Choroid plexus epithelial cell (primary cell): ENCODE data around the gene CD83.
A peak's percentile ranks its signal among the peaks of the same experiment; 100 is the strongest.

Experiments
- DNase-seq: peaks from one replicate; pipeline ENCODE4 v3.0.0-alpha.2; 2010; ENCODE audit warnings: low read depth
- H3K4me3 ChIP-seq: 2 replicates; pipeline ENCODE4 v1.5.1; 2011; ENCODE audit warnings: low read depth, mild to moderate bottlenecking, control low read depth, low read length, moderate library complexity
- TF ChIP-seq, protein P1 (sequence below): conservative IDR thresholded peaks from 2 replicates; pipeline ENCODE4 v1.5.1; 2011; ENCODE audit warnings: low read depth, mild to moderate bottlenecking, control low read depth, inconsistent platforms, low read length, moderate library complexity

Gene CD83

GRCh38 chr6:14123386-14124111 is 6.0 kb downstream of the CD83 start:
- DNase-seq: no peak
- H3K4me3 ChIP-seq: no peak overlapping the region
- TF ChIP-seq, protein P1, sequence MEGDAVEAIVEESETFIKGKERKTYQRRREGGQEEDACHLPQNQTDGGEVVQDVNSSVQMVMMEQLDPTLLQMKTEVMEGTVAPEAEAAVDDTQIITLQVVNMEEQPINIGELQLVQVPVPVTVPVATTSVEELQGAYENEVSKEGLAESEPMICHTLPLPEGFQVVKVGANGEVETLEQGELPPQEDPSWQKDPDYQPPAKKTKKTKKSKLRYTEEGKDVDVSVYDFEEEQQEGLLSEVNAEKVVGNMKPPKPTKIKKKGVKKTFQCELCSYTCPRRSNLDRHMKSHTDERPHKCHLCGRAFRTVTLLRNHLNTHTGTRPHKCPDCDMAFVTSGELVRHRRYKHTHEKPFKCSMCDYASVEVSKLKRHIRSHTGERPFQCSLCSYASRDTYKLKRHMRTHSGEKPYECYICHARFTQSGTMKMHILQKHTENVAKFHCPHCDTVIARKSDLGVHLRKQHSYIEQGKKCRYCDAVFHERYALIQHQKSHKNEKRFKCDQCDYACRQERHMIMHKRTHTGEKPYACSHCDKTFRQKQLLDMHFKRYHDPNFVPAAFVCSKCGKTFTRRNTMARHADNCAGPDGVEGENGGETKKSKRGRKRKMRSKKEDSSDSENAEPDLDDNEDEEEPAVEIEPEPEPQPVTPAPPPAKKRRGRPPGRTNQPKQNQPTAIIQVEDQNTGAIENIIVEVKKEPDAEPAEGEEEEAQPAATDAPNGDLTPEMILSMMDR: no peak

GRCh38 chr6:14125346-14125745 is 7.8 kb downstream of the CD83 start:
- DNase-seq: no peak
- H3K4me3 ChIP-seq: no peak overlapping the region
- TF ChIP-seq, protein P1: no peak

DNA sequence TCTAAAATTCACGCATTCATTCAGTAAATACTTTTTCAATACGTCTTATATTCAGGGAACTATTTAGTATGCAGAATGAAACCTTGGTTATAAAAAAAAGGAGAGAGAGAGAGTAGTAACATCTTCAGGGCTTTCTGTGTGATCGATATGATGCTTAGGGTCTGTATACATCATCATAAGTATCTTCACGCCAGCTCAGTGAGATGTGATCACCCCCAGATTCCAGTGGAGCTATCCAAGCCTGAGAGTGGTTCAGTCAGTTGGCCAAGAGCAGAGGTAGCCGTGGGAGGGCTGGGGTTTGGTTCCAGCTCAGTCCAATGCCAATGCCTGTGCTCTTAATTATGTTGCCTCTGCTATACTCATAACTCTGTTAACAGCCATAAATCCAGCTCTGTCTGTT is 8.6 kb downstream of the CD83 start:
- TF ChIP-seq, protein P1: no peak
- H3K4me3 ChIP-seq: no peak overlapping the region
- DNase-seq: no peak

- H3K4me3 ChIP-seq: no peak overlapping the region
- TF ChIP-seq, protein P1: no peak
- DNase-seq: no peak
These were observed 10.0 kb downstream of the CD83 start for GRCh38 chr6:14127611-14128010.

GRCh38 chr6:14128012-14128411 is 10.4 kb downstream of the CD83 start:
- no peak for DNase-seq
- no peak overlapping the region for H3K4me3 ChIP-seq
- TF ChIP-seq, protein P1: no peak

DNA sequence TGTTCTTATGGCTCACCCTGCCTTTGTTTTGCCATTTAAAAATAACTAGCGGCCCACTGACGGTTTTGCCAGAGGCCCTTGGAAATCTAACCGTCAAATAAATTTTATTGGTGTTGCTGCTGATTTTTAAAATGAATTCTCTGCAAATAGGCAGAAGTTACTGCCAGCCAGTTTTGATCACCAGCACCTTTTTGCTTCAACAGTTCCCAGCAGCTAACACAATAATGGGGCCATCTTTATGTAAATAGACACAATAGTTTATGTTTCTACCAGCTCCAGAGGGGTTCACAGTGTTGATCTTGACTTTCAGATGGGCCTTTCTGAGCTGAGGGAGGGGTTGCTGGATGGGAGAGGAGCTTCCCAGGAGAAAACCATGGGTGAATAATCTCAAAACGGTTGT is 11.2 kb downstream of the CD83 start:
- no peak for DNase-seq
- TF ChIP-seq, protein P1: no peak

GRCh38 chr6:14129575-14129974 is 12.0 kb downstream of the CD83 start:
- peak; percentile 89 for DNase-seq
- H3K4me3 ChIP-seq: no peak overlapping the region

More for the DNA sequence above, 11.2 kb downstream of the CD83 start:
- H3K4me3 ChIP-seq: no peak overlapping the region

More at GRCh38 chr6:14129575-14129974, 12.0 kb downstream of the CD83 start:
- TF ChIP-seq, protein P1: peak; percentile 86
